HG03135 (cell line): ENCODE data around the gene PDE4B.
A peak's percentile ranks its signal among the peaks of the same experiment; 100 is the strongest.

Experiments
- ATAC-seq: cut with Tn5 transposase; IDR thresholded peaks from one replicate; pipeline ENCODE4 v1.9.1; 2021; ENCODE audit warnings: mild to moderate bottlenecking, moderate library complexity; ENCODE audit not compliant: unreplicated experiment

Gene PDE4B

DNA sequence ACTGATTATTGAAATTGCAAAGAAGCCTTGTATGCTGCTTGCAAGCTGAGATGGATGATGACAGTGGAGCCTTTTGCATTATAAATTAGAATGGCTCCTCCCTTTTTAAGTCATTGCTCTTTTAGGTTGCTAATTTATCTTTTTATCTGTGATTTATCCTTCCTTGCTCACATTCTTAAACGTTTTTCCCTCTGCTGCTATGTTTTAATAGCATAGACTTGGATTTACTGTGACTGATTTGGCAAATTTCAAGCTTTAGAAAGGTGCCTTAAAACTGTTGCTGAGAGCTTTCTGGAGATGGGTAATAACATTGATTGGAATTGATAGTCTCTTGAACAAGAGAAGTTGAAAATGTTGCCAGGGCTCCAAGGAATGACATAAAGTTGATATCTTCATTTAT lies 427.8 kb downstream of the PDE4B start:
- ATAC-seq: no peak

- no peak for ATAC-seq
These were observed 431.0 kb downstream of the PDE4B start for GRCh38 chr1:66223681-66224080.

GRCh38 chr1:66226985-66227384 lies 434.3 kb downstream of the PDE4B start:
- ATAC-seq: no peak

GRCh38 chr1:66227966-66228365 lies 435.3 kb downstream of the PDE4B start:
- ATAC-seq: no peak

- ATAC-seq: no peak
These were observed 438.5 kb downstream of the PDE4B start for GRCh38 chr1:66231217-66231616.

GRCh38 chr1:66231681-66232463 lies 439.2 kb downstream of the PDE4B start:
- no peak for ATAC-seq

DNA sequence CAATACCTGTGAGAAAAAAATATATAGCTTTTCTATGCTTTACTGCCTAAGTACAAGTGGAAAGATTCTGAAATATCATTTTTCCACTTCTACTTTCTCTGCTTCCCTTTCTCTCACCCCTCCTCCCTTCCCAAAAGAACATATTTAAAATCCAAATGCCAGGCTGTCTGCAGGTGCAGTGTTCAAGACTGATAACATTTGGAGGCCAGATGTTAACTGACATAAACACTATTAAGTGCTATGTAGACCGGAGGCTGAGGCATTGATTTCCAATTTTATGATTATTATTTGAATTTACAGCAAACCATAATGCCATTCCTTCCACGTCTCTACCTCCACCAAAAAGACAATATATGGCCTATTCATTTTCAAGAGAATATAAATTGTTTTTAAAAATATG lies 444.3 kb downstream of the PDE4B start:
- ATAC-seq: no peak

DNA sequence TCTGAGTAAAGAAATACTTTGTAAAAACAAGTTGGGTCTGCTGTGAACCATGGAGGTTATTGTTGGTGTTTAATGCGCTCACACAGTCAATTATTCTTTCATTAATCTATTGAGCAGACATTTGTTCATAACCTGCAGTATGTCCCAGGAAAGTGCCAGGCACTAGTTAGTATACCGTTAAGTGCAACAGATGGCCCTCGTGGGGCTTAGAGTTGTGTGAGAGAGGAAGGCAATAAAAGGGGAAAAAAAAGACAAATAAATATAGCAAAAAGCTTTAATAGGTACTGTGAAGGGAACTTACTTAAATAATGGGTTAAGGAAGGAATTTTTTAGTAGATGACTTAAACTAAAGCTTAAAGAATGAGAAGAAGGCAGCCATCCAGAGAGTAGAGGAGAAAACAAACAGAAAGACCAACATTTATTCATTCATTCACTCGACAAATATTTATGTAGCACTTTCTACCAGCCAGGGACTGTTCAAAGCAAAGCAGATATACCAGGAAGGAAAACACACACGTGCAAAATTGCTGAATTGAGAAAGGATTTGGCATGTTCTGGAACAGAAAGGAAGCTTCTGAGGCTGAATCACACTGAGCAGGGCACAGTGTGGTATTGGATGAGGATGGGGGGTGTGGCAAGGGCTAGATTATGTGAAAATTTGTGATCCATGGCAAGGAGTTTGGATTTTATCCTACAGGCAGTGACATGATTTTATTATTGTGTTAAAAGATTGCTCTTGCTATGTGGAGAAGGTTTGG lies 445.2 kb downstream of the PDE4B start:
- no peak for ATAC-seq

GRCh38 chr1:66239834-66240233 lies 447.1 kb downstream of the PDE4B start:
- no peak for ATAC-seq

DNA sequence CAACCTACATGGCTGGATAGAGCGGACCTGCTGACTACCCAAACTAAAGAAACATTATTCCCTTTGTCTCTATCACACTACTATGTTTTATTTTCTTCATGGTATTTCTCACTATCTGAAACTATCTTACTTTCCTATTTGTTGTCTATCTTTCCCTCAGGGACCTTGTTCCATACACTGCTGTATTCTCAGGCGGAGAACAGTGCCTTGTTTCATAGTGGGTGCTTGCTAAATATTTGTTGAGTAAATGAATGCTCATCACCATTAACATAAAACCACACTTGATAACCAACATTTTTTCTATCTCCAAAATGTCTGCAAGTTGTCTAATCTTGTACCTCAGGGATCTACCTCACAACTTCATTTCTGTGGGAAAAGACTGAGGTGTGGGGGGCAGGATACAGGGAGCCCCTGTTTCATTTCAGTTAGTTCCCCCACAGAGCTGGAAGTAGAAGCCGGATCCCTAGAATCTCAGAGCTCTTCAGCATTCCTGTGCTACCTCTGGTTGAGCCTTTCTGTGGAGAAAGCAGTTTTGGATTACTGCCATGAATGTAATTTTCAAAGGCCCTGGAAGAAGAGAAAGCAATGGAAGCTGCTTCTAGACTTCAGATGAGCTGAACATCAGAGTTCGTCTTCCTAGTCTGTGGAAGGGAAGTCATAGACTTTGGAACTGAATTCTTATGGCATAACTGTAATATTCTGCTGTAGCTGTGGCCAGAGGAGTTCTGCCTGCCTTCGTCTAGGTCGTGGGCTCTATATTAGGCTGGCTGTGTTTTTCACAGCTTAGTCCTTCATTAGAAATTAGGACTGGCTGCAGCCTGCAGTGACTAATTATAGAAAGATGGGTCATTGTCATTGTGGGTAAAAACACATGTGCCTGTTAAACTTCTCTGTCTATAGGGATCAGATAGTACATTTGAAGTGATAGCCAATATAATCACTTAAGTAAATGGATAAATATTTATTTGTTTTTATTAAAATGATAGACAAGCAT lies 448.1 kb downstream of the PDE4B start:
- no peak for ATAC-seq

- ATAC-seq: peak; percentile 75
These were observed 450.2 kb downstream of the PDE4B start for GRCh38 chr1:66242646-66243547.

DNA sequence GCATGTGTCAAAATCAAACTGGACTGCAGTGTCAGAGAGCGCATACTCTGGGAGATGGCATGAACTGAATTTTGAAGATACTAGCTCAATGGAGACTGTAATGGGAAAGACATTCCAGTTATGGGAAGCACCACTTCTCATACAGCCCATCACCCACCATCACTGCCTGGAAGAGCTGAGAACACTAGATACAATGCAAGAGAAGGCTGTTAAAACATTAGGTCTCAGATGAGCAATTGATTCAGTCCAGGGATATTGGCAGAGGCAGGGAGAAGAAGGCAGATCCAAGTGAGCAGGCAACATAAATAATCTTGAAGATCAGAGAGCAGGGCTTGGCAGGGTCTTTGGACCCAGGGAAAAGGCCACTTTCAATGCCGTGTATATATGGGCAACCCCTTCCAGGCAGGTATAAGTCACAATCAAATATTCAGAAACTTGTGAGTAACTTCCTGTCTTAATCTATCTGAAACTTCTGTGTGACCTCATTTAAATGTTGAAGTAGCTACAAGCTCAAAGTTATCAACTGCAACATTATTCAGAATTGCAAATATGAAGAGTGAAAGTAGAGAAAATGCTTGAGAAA lies 450.9 kb downstream of the PDE4B start:
- ATAC-seq: no peak

DNA sequence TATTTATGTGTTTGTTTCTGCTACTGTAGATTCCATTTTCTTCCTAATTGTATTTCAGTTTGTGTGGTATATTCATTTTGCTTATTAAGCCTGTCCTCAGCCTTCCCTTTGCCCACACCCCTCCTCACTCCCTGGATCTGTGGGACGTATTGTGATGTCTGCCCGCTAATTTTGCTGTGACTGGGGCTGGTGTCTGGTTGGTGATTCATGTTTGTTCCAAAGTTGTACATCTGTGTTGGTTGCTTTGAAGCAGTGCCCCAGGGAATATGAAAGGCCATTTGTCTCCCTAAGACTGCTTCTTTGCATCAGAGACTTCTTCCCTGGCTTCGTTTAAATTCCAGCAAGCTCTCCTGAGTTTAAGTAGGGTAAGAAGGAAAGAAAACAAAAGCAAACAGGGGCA lies 451.7 kb downstream of the PDE4B start:
- ATAC-seq: no peak

DNA sequence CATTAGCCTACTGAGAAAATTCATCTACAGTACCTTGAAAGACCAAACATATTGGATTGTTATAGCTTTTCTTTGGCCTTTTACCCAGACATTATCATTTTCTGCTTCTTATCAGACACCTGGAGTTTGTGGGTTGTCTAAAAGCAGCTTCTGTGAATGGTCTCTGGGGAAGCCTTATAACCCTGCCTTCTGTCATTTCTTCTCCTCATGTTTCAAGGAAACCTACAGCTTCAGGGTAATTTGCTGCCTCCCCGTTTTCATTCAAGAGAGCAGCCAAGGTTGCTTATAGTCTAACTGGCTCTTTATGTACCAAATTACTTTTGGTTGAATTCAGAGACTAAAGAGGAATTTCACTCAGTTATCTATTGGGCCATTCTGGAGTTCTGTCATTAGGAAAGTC lies 453.0 kb downstream of the PDE4B start:
- no peak for ATAC-seq

GRCh38 chr1:66246351-66247269 lies 453.9 kb downstream of the PDE4B start:
- ATAC-seq: no peak

DNA sequence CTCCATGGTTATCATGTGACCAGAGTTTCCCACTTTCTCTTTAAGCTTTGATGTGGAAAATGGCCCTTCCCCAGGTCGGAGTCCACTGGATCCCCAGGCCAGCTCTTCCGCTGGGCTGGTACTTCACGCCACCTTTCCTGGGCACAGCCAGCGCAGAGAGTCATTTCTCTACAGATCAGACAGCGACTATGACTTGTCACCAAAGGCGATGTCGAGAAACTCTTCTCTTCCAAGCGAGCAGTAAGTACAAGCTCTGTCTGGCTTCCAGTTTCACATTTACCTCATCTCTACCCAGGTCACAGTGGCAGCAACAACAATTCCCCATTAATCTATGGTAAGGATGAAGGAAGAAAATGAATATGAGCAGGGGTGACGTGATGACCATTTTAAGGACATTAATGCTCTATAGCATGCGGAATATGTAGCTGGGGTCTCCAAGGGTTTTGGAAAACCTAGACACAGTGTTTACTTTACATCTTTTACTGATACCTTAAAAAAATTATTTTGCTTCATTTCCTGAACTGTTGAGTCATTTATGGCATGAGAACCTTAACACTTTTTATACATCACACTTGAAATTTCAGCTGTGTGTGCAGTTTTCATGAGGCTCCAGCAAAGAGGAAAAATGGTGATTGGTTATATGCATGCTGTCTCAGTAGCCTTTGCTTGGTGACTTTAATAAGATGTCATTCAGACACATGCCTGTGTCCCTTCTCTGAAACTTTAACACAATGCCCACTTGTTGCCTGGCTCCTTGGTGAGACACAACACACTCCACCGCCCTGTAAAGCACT lies 454.9 kb downstream of the PDE4B start:
- peak; percentile 42 for ATAC-seq

DNA sequence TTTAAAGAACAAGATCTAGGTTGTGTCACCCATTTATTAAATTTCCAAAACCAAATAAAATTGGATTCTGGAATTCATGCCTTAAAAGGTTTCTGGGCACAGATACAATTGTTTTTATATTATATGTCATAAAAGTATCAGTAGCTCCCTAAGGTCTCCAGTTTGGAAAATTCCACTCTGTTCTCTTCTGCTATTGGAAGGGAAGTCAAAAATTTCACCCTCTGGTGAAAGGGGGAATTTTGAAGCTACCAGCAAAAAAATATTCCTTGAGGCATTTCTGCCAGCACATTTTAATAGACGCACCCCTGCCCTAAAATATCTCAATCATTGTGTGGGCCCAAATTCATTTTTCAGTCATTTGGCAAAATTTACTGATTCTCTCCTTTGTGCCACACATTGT lies 455.6 kb downstream of the PDE4B start:
- no peak for ATAC-seq

DNA sequence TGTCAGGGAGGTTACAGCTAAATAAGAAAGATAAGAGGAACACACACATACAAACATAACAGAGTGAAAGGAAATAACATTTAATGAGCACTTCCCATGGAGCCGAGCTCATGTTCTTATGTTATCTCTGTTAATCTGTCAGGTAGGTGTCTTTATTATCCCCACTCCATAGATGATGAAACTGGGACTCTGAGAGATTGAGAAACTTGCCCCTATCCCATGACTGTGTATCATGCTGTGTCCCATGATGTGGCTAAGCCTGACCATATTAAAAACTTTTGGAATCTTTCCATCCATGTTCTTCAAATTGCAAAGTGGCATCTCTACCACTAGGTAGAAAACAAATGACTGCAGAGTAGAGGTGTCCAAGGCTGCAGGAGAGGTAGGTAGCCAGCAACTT lies 456.1 kb downstream of the PDE4B start:
- ATAC-seq: no peak
